ENCODE results near the gene BRS3.

DNA sequence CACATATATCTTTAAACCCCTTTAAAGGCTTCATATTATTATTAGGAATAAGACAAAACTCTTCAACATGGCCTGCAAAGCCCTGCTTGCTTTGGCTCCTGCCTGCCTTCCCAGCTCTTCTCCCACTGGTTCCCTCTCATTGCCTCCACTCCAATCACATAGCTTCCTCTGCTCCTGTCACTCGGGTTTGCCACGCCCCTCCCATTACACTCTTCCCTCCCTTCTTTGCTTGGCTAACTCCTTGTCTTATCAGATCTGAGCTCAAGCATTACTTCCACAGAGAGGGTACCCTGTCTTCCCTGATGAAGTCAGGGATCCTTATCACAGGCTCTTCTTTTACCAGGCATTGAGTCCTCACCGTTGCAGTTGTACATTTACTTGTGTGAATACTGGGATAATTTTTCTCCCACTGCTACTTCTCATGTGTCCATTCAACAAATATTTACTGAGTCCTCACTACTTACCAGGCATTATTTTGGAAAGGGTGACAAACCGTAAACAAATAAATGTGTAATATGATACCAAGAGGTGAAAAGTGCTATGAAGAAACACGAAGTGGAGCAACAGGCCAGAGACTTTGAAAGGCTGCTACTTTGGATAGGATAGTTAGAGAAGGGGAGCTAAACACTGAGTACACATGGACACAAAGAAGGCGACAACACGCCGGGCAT, 41.0 kb downstream of the BRS3 start:
- TF ChIP-seq, protein P1, sequence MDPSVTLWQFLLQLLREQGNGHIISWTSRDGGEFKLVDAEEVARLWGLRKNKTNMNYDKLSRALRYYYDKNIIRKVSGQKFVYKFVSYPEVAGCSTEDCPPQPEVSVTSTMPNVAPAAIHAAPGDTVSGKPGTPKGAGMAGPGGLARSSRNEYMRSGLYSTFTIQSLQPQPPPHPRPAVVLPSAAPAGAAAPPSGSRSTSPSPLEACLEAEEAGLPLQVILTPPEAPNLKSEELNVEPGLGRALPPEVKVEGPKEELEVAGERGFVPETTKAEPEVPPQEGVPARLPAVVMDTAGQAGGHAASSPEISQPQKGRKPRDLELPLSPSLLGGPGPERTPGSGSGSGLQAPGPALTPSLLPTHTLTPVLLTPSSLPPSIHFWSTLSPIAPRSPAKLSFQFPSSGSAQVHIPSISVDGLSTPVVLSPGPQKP (IDR thresholded peaks at IDR 0.05; ENCODE audit: low read depth, low read length): no peak
- TF ChIP-seq IKZF1 (conservative IDR thresholded peaks at IDR 0.05): no peak
- no peak for TF ChIP-seq NR2C1 (IDR thresholded peaks at IDR 0.05)
- TF ChIP-seq, protein P2, sequence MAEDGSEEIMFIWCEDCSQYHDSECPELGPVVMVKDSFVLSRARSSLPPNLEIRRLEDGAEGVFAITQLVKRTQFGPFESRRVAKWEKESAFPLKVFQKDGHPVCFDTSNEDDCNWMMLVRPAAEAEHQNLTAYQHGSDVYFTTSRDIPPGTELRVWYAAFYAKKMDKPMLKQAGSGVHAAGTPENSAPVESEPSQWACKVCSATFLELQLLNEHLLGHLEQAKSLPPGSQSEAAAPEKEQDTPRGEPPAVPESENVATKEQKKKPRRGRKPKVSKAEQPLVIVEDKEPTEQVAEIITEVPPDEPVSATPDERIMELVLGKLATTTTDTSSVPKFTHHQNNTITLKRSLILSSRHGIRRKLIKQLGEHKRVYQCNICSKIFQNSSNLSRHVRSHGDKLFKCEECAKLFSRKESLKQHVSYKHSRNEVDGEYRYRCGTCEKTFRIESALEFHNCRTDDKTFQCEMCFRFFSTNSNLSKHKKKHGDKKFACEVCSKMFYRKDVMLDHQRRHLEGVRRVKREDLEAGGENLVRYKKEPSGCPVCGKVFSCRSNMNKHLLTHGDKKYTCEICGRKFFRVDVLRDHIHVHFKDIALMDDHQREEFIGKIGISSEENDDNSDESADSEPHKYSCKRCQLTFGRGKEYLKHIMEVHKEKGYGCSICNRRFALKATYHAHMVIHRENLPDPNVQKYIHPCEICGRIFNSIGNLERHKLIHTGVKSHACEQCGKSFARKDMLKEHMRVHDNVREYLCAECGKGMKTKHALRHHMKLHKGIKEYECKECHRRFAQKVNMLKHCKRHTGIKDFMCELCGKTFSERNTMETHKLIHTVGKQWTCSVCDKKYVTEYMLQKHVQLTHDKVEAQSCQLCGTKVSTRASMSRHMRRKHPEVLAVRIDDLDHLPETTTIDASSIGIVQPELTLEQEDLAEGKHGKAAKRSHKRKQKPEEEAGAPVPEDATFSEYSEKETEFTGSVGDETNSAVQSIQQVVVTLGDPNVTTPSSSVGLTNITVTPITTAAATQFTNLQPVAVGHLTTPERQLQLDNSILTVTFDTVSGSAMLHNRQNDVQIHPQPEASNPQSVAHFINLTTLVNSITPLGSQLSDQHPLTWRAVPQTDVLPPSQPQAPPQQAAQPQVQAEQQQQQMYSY (CRISPR knock-in tag; IDR thresholded peaks at IDR 0.05): no peak
- no peak for TF ChIP-seq CREB1 (IDR thresholded peaks at IDR 0.05; ENCODE audit: low read depth)

Measured in GM12878 (cell line).